HG03460 (cell line): ENCODE results near the gene SOX1.

ENCODE experiments used
- ATAC-seq: cut with Tn5 transposase; IDR thresholded peaks from one replicate; pipeline ENCODE4 v1.9.1; 2021; ENCODE audit not compliant: unreplicated experiment

The SOX1 gene

GRCh38 chr13:112071723-112072533 is 5.0 kb downstream of the SOX1 start:
- no peak for ATAC-seq

- no peak for ATAC-seq
Measured at GRCh38 chr13:112072534-112073244, 5.7 kb downstream of the SOX1 start.

- no peak for ATAC-seq
Measured at GRCh38 chr13:112073245-112074138, 6.5 kb downstream of the SOX1 start.

- no peak for ATAC-seq
Measured at GRCh38 chr13:112074139-112074865, 7.4 kb downstream of the SOX1 start.

- no peak for ATAC-seq
Measured at GRCh38 chr13:112077729-112078128, 10.8 kb downstream of the SOX1 start.

GRCh38 chr13:112078216-112078615 is 11.3 kb downstream of the SOX1 start:
- ATAC-seq, result no peak

- ATAC-seq, result no peak
Measured at GRCh38 chr13:112078879-112079531, 12.1 kb downstream of the SOX1 start.

- no peak for ATAC-seq
Measured at GRCh38 chr13:112079696-112080095, 12.7 kb downstream of the SOX1 start.

GRCh38 chr13:112083971-112084370 is 17.0 kb downstream of the SOX1 start:
- ATAC-seq, result no peak

GRCh38 chr13:112092453-112092852 is 25.5 kb downstream of the SOX1 start:
- no peak for ATAC-seq

- ATAC-seq, result no peak
Measured at GRCh38 chr13:112095354-112095753, 28.4 kb downstream of the SOX1 start.

GRCh38 chr13:112096959-112097358 is 30.0 kb downstream of the SOX1 start:
- no peak for ATAC-seq

GRCh38 chr13:112097770-112098169 is 30.8 kb downstream of the SOX1 start:
- ATAC-seq, result no peak

GRCh38 chr13:112098699-112099098 is 31.8 kb downstream of the SOX1 start:
- no peak for ATAC-seq

- no peak for ATAC-seq
Measured at GRCh38 chr13:112101360-112101930, 34.5 kb downstream of the SOX1 start.

GRCh38 chr13:112102243-112102642 is 35.3 kb downstream of the SOX1 start:
- ATAC-seq, result no peak

GRCh38 chr13:112103260-112103838 is 36.4 kb downstream of the SOX1 start:
- ATAC-seq, result no peak

- no peak for ATAC-seq
Measured at GRCh38 chr13:112103961-112104880, 37.3 kb downstream of the SOX1 start.

- ATAC-seq, result no peak
Measured at GRCh38 chr13:112104881-112105234, 37.9 kb downstream of the SOX1 start.
